CD4-positive, alpha-beta T cell treated with Interleukin-1 beta for 1 hour (primary cell): ENCODE data around the gene CMTM7.

Experiments used
- DNase-seq, 2 donors: peaks; one replicate each; pipeline ENCODE4 v3.0.0-alpha.2; 2020 to 2022

CMTM7 gene, protein sequence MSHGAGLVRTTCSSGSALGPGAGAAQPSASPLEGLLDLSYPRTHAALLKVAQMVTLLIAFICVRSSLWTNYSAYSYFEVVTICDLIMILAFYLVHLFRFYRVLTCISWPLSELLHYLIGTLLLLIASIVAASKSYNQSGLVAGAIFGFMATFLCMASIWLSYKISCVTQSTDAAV

DNA sequence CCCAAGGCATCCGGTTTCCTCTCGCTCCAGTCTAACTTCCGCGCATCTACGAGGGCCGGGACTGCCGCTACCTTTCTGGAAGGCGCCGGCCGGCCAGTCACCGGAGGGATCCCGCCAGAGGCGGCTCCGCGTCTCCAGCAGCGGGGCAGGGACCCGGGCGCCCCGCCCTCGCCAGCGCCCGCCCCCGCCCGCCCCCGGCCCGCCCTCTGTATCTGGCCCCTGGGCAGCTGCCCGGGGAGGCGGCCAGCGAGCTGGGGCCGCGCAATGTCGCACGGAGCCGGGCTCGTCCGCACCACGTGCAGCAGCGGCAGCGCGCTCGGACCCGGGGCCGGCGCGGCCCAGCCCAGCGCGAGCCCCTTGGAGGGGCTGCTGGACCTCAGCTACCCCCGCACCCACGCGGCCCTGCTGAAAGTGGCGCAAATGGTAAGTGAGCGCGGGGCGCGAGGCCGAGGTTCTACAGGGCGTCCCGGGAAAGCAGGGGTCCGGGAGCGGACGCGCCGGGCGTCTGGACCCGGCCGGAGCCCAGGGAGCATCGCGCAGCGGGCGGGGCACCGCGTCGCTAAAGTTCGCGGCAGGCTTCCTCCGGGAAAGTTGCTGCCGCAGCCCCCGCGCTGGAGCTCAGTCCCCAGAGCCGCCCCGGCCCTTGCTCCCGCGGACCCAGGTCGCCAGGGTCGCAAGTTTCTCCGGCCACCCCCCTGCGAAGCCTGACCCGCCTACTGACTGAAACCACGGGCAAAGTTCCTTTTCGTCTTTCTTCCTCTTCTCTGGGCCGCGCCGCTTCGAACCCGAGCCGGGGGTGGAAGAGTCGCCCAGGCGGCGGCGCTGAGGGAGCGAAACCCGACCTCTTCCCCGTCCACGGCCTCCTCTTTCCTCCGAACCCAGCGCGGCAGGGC is at the start of gene CMTM7:
Gene CMTM7 (plus strand): TSS at position 211 of the 893 bp plus-strand sequence. CDS start 54 bp downstream, at position 265.
- peak; percentile 63 to 70 for DNase-seq

DNA sequence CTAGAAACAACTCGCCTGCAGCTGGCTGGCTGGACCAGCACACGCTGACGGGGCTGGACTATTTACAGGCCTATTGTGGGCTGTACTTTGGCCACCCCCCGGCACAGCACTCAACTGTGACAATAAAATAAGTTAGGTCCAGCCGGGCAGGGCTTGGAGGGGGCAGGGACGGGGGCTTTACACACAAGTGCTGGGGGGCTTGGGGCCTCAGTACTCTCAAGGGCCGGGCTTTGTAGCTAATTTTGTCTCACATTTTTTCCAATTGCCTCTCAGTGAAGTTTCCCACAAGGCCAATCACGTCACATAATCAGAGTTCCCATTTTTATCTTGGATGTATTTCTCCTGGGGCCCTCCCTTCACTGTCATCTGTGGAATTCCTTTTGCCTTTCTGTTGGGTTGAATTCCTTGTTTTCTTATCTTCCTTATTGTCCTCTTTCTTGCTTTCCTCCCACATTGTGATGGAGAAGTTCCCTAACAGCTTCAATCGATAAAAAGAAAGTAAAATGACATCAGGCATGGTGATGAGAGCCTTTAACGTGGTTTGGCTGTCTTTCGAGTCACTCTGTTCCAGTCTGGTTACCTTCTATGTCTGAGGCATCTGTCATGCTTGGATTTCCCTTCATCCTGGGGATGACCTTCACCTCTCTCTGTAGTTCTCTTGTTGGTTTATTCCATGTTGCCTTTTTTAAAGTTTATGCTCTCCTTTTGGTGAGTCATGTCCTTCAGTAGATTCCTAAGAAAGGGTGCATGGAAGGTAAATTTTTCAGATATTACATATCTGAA is 44.1 kb upstream of the CMTM7 start:
- DNase-seq = no peak

DNA sequence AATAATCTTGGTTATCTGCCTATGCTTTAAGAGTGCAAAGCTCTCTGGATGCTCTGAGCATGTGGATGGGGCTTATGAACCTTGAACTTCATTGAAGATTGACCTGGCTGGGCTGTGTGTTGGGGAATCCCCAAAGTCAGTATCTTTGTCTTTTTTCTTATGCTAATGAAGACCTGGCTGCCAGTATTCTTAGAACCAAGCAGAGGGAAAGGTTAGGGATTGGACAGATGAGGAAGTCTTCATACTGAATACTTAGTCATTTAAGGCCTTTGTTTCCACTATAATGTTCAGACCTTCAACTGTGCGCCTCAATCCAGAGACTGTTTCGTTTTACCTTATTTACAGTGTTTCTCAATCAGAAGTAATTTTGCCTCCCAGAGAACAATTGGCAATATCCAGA is 42.5 kb upstream of the CMTM7 start:
- no peak for DNase-seq

DNA sequence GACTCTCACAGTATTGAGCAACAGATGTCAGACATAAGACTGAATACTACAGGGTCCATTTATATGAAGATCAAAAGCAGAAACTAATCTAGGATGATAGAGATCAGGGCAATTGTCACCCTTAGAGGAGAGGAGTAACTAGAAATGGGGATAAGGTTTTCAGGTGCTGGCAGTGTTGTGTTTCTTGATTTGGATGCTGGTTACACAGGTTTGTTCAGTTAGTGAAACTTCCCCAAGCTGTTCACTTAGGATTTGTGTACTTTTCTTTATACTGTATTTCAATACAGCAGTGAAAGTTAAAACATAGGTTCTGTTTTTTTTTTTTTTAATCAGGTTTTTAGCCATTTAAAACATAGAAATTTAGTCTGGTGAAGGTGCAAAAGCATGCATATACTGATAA is 39.1 kb upstream of the CMTM7 start:
- no peak for DNase-seq

DNA sequence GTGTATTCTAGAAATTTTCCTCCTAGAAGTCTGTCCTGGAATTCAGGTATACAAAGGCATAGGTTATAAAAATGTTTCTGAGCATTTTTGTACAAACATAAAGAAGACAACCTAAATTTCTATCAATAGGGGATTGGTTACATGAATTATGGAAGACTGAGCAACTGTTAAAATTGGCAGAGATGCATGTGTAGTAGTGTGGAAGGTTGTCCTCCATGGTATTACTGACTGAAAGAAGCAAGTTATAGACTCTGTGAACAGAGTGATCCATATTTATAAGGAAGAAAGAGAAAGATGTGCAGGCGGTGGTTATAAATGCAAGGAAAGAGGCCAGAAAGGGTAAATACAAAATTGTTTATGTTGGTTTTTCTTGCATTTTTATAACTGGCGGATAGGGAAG is 38.3 kb upstream of the CMTM7 start:
- no peak for DNase-seq

DNA sequence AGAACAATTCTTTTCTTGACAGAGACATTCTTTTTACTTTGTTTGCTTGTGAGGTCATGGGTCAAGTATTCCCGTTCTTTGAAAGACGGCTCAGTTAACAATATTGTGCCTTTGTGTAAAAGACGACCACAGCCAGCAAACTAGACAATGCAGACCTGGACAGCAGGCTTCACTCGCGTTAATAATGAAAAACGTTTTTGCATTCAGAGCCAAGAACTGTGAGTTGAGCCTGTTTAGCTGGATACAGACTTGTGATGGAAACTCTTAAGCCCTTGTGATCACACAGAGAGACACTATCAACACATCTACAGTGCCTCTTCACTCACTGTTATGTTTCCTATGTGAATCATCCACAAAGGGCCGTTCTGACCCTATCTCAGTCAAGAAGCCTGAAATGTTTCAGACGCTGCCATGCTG is 37.3 kb upstream of the CMTM7 start:
- DNase-seq = no peak

DNA sequence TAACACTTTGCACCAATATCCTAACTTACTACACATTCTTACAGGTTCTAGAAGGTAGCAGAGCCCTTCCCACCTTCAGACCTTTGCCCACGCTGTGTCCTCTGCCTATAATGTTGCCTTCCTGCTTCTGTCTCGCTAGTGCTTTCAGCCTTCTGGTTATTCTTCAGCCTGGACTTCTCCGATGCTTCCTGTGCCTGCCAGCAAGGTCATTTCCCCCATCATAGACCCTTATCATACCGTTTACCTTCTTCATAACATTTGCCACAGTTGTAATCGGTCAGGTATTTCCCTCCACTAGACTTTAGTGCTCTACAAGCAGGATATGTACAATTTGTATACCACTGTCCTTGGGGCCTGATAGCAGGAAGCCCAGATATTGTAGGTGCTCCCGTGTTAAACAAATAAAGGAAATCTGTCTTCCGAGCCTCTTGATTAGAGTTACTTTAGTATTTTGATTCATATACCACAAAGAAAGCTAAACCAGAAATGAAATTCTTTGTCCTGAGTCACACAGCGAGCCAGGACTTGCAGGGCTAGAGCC is 35.8 kb upstream of the CMTM7 start:
- DNase-seq = no peak

DNA sequence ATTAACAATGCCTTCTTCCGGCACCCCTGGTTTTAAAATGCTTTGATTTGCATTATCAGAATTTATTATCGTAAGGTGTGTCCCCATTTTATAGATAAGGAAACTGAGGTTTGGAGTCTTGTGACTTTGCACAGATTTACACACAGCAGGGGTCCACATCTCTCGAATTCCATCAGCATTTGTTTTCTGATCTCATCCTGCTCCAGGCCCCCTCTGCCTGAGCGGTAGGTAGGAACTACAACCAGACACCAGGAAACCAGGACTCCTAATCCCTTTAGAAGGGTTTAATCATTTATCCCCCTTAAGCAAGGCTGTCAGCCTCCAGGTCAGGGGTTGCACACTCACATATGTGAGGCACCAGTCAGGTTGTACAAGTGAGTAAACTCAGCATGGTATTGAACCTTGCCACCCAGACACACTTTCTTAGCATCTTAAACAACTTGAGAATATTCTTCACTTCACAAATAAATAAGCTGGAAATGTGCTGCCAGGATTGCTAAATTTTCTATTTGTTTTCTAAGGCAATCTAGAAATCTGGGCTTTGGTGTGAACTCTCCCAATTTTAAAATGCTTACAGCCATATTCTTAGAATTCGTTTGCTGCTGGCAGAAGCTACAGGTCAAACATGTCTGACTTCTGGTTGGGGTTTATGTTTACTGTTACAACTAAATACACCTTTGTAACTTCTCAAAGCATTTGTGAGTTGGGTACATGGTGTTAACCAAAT is 31.7 kb upstream of the CMTM7 start:
- DNase-seq = no peak

DNA sequence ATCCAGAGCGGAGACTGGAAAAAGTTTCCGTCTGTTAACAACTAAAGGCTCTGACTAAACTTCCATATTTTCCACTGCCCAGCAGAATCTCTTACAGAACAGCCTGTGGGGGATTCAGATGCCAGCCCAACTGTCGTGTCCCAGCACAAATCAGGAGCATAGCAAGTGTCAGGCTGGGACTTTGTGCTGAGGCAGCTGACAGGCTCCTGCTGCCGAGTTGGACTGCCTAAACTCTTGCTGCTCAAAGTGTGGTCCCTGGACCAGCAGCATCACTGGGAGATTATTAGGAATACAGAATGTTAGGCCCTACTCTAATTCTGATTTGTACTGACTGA is 31.2 kb upstream of the CMTM7 start:
- no peak for DNase-seq

DNA sequence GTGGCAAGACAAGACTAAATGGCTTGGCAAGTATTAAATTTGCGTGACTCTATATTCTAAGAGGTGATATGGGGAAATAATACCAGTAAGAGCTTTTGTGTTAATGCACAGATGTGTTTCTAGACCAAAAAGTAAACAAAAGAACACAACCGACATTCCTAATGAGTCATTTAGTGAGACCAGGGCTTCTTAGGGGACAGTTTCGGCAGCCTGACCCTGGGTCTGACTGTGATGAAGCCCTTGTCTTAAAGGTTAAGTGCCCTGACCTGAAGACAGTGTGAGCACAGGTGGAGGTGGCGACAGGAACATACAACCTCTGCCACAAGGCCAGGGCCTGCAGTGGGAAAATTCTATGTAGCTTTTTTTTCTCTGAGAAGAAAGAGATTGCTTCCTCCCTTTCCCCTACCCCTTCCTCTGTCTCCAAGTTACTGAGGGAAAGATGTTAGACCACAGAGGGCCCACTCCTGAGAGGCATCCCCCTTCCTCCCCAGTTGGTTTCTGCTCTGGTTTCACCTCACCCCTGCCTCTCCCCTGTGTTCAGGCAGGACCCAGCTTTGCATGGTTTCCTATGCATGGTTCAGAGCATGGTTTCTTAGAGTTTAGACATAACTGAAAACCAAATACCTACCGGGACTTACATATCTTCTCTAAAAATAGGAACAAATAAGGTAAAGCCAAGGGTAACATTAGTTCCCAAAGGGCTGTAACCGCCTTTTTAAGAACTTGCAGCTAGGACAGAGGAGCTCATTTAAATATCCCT is 24.8 kb upstream of the CMTM7 start:
- no peak for DNase-seq

DNA sequence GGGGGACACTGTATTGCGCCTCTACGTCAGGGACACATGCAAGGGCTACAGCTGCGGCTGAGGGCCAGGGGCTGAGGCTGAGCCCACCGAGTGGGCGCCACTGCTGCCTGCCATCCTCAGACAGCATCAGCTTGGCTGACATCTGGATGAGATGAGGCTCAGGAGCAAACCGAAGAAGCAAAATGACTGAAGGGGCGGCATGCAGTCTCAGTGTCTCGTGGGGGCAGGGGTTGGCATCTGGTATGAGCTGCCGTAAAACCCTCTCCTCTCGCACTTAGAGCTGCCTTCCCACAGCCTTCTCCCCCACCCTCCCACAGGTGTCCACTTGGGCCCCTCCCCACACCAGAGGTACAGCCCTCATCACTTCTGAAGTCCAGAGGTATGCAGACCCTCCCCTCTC is 24.2 kb upstream of the CMTM7 start:
- DNase-seq = no peak

DNA sequence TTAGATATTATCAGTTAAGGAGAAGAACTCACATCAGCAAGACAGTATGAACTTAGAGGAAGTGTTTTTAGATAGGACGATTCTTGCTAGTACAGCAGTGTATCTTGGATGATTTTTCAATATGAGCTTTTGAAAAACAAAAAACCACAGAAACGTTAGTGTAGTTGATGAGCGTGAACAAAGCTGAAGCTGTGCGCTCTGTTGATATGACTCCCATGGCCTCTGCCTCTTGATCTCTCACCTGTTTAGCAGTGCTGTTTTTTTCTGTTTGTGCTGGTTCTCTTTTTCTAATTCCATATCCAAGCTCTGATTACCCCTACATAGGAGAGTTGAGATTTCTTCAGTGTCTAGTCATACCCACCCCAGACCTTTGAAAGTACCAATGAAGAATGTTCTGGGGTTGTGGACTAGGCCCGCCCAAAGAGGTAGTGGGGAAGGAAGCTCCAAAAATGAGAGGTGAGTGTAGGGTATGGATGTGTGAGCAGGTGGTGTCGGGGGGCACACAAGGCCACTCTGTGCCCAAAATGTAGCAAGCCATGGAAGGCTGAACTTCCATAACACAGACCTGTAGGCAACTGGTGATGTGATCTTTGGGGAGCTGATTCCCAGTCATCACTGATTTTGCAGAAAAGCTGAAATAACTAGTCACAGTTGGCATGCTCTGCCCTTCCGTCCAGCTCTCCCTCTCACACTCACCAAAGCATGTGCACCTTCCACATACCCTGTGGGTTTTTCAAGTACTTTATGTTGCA is 20.0 kb upstream of the CMTM7 start:
- DNase-seq = peak in 1 of 2 donors; percentile 37

DNA sequence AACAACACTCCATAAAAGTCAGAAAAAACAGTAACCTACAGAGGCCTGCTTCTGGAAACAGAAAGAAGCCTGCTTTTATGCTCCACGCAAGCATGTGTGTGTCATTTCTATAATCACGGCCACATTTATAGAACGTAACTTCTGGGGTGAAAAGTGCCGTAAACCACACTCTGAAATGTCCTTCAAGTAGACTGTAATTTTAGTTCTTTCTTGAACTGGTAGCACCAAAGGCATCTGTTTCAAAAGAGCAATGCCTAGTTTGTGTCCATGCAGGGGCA is 19.5 kb upstream of the CMTM7 start:
- no peak for DNase-seq

DNA sequence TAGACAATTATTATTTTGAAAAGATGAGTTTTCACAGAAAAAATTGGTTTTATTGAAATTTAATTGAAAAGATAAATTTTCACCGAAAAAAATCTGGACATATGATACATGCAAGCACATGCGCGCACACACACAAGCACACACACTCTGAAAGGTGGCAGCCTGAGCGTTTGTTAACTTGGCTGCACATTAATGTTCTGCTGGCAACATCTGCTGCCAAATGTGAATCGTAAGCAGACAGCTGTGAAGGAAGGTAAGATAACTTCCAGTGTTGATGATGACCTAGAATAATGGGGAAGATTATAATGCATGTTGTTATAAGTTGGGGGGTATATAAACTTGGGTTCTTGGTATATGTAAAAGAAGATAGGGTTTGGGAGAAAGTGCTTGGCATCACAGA is 18.4 kb upstream of the CMTM7 start:
- DNase-seq = no peak

DNA sequence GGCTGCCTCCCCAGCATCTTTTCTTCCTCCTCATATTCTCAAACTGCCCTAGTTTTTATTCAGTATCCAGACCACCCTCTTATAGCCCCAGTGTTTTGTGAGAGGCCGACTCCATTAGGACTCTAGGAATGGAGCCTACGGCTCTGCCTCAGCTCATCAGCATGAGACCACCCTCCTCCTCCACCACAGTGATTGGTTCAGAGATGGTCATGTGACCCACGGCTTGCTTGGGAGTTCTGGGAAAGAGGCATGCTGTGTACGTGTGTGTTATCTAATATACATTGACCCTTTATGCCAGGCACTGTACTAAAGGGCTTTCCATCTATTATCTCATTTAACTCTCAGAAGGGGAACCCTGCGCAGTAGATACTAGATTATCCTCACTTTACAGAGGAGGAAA is 17.8 kb upstream of the CMTM7 start:
- no peak for DNase-seq

DNA sequence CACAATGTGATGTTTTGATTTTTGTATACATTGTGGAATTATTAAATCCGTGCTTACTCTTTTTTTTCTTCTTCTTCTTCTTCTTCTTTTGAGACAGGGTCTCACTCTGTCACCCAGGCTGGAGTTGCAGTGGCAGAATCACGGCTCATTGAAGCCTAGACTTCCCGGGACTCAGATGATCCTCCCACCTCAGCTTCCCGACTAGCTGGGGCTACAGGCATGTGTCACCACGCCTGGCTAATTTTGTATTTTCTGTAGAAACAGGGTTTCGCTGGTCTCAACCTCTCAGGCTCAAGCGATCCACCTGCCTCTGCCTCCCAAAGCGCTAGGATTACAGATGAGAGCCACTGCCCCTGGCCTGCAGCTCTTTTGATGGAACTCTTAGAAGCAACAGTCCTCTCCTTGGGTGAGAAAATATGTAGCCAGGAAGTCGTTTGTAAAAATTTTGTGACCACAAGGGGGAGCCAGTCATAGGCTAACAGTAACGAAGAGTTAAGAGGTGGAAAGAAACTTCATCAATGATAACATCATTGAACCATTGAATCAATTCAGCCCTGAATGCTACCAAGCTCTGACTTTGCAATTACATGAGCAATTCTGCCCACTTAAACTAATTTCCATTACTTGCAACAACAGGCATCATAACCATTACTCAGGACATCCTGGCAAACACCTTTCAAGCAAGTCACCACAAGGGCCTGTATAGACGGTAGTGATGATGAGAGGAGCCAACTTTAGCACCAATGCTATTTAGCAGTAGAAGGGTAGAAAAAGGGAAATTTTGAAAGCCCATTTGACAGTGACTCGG is 16.7 kb upstream of the CMTM7 start:
- DNase-seq = peak; percentile 66 to 85

DNA sequence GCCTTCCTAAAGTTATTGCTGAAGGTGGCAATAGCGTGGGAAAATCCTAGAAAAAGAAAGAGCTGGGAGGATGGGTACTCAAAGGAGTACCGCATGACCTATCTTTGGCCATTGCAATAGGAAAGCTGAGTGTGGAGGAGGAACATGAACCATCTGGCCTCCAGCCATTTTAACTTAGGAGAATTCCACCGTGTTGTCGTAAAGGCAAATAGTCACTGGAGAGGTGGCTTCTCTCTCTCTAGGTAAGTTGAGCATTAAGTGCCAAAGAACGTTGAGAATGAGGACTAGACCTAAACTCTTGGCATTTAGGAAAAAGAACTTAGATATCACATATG is 16.1 kb upstream of the CMTM7 start:
- DNase-seq = no peak

DNA sequence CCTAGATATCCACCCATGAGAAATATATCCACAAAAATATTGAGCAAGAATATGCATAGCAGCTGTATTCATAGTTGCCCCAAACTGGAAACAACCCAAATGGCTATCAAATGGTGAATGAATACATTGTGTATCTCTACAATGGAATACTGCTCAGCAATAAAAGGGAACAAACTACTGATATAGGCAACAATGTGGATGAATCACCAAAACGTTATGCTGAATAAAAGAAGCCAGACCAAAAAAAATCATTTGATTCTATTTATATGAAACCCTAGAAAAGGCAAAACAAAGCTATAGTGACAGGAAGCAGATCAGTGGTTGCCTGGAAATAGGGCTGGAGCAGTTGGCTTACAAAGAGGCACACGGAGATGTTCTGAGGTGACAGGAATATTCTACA is 15.5 kb upstream of the CMTM7 start:
- no peak for DNase-seq

DNA sequence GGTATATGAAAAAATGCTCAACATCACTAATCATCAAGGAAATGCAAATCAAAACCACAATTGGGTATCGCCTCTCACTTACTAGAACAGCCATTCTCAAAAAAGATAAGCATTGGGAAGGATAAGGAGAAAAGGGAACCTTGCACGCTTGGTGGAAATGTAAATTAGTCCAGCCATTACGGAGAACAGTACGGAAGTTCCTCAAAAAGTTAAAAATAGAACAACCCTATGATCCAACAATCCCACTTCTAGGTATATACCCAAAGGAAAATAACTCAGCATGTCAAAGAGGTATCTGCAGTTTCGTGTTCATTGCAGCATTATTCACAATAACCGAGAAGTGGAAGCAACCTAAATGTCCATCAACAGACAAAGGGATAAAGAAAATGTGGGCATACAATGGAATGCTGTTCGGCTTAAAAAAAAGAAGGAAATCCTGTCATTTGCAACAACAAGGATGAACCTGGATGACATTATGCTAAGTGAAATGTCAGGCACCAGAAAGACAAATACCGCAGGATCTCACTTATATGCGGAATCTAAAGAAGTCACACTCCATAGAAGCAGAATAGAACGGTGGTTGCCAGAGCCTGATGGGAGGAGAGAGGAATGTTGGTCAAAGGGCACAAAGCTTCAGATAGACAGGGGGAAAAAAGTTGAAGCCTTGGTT is 11.7 kb upstream of the CMTM7 start:
- no peak for DNase-seq

DNA sequence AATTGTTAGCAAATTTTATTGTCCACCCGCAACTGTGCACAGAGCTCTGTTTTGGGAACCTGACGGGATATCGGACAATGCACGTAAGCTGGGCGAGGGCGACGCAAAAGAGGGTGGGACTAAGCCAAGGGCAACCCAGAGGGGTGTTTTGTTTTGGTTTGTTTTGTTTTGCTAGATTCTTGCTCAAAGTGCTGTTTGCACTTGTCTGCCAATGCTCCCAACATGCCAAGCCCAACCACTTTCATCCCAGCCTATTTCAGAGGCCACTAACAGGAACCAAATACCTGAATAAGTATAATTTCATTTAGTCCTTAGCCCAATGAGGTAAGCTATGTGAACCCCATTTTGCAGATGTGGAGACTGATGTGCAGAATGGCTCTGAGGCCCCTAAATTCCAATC is 9.7 kb upstream of the CMTM7 start:
- DNase-seq = no peak
